HEK293T (cell line): Measurements from ENCODE around the gene ZNF639.

ENCODE experiments used
- ARNT ChIP-seq: fragments of 450-650 bp; IDR thresholded peaks from 2 replicates; pipeline ENCODE4 v1.6.1; 2017; ENCODE audit warnings: mild to moderate bottlenecking
- FOXM1 ChIP-seq: fragments of 450-650 bp; IDR thresholded peaks from 2 replicates; pipeline ENCODE4 v1.6.1; 2017; ENCODE audit warnings: mild to moderate bottlenecking, borderline replicate concordance
- L3MBTL2 ChIP-seq: fragments of 450-650 bp; conservative IDR thresholded peaks from 2 replicates; pipeline ENCODE4 v1.6.1; 2016; ENCODE audit warnings: mild to moderate bottlenecking
- NFRKB ChIP-seq: fragments of 450-650 bp; IDR thresholded peaks from 2 replicates; pipeline ENCODE4 v1.6.1; 2016; ENCODE audit warnings: mild to moderate bottlenecking, moderate library complexity
- SP1 ChIP-seq: fragments of 450-650 bp; IDR thresholded peaks from 2 replicates; pipeline ENCODE4 v1.6.1; 2017
- SUZ12 ChIP-seq: fragments of 450-650 bp; IDR thresholded peaks from 2 replicates; pipeline ENCODE4 v1.6.1; 2016; ENCODE audit warnings: mild to moderate bottlenecking
- TARDBP ChIP-seq: fragments of 450-650 bp; IDR thresholded peaks from 2 replicates; pipeline ENCODE4 v1.6.1; 2016
- ZNF384 ChIP-seq: fragments of 450-650 bp; IDR thresholded peaks from 2 replicates; pipeline ENCODE4 v1.6.1; 2016

DNA sequence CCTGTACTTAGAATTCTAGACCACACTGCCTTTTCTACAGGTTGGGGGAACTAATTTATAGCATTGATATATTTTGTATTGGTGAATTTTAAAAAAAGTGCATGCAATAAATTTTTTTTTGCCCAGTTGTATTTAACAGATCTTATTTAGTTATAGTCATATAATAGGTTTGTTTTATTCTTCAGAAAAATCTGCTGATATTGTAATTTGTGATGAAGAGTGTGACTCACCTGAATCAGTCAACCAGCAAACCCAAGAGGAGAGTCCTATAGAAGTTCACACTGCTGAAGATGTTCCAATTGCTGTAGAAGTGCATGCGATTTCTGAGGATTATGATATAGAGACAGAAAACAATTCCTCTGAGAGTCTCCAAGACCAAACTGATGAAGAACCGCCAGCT is 10.3 kb downstream of the ZNF639 start:
- no peak for TF ChIP-seq SP1
- no peak for TF ChIP-seq ZNF384
- no peak for TF ChIP-seq FOXM1
- TF ChIP-seq ARNT, result no peak
- no peak for TF ChIP-seq TARDBP
- no peak for TF ChIP-seq SUZ12
- no peak for TF ChIP-seq NFRKB
- TF ChIP-seq L3MBTL2, result no peak
